CD4-positive, alpha-beta T cell (primary cell): ENCODE measurements around the gene GABRA4. TPM values are rescaled to one million over a fixed set of nuclear protein-coding genes. Genes with fewer than 3 reads are reported as not detected.

Source experiments
- ATAC-seq: fragments of 200-7000 bp; cut with Tn5 transposase; one replicate; pipeline ENCODE4 v1.10.0; 2022; ENCODE audit warnings: mild to moderate bottlenecking; ENCODE audit not compliant: poor library complexity
- CTCF ChIA-PET: fragments of 350-600 bp; sonication (Branson Sonifier 250); formaldehyde crosslinking; loops from one replicate; lab custom pipeline; 2021; ENCODE audit warnings: antibody characterized with exemption, inconsistent platforms; lab: Charles Lee
- POLR2A ChIA-PET: fragments of 350-600 bp; sonication (Branson Sonifier 250); formaldehyde crosslinking; loops from one replicate; lab custom pipeline; 2021; ENCODE audit warnings: antibody characterized with exemption, inconsistent platforms; lab: Charles Lee
- DNase-seq, 14 experiments: peaks; one replicate each; pipeline ENCODE4 v3.0.0-alpha.2; 2013 to 2020; ENCODE audit warnings: mixed read lengths in 2 of 14
- H3K27ac ChIP-seq, 2 donors: one replicate each; pipeline versions ENCODE4 v1.5.1 to v1.7.0; 2013; ENCODE audit warnings: low read length in 2 of 2, low read depth in 1 of 2, mild to moderate bottlenecking in 1 of 2
- H3K27me3 ChIP-seq, 2 experiments: 1 replicate in 1 of 2; 2 replicates in 1 of 2; pipeline versions ENCODE4 v1.6.1 to v1.7.0; 2013; ENCODE audit warnings: low read length in 2 of 2, control low read depth in 1 of 2, mild to moderate bottlenecking in 1 of 2, moderate library complexity in 1 of 2; ENCODE audit not compliant: insufficient read depth in 2 of 2, control insufficient read depth in 1 of 2
- H3K36me3 ChIP-seq: one replicate; pipeline ENCODE4 v1.6.1; 2013; ENCODE audit warnings: low read length, control low read depth; ENCODE audit not compliant: insufficient read depth
- H3K4me1 ChIP-seq: one replicate; pipeline ENCODE4 v1.6.1; 2013; ENCODE audit warnings: low read length, control low read depth; ENCODE audit not compliant: insufficient read depth
- H3K4me3 ChIP-seq: one replicate; pipeline ENCODE4 v1.5.1; 2013; ENCODE audit warnings: mild to moderate bottlenecking, low read length, moderate library complexity
- H3K9me3 ChIP-seq, 2 experiments: 1 replicate in 1 of 2; 2 replicates in 1 of 2; pipeline versions ENCODE4 v1.6.1 to v1.7.0; 2013; ENCODE audit warnings: low read length in 2 of 2, mild to moderate bottlenecking in 2 of 2, control low read depth in 1 of 2, moderate library complexity in 1 of 2; ENCODE audit not compliant: control insufficient read depth in 1 of 2, insufficient read depth in 1 of 2
- H3K27ac Mint-ChIP-seq: one replicate; pipeline ENCODE4 v1.8.0; 2020; ENCODE audit warnings: mixed read lengths
- H3K27me3 Mint-ChIP-seq: one replicate; pipeline ENCODE4 v1.8.0; 2021; ENCODE audit warnings: mixed read lengths
- H3K36me3 Mint-ChIP-seq: one replicate; pipeline ENCODE4 v1.8.0; 2021; ENCODE audit warnings: low read depth, mixed read lengths
- H3K4me1 Mint-ChIP-seq: one replicate; pipeline ENCODE4 v1.8.0; 2021; ENCODE audit warnings: low read depth, mixed read lengths
- H3K4me3 Mint-ChIP-seq: one replicate; pipeline ENCODE4 v1.8.0; 2020; ENCODE audit warnings: mild to moderate bottlenecking, mixed read lengths
- H3K9me3 Mint-ChIP-seq: one replicate; pipeline ENCODE4 v1.8.0; 2020; ENCODE audit warnings: mixed read lengths
- intact Hi-C, 2 experiments: fragments of 100-400 bp; cut with DNase I in 1 of 2; cut with micrococcal nuclease in 1 of 2; formaldehyde crosslinking; loops; one replicate each; pipeline versions ENCODE4 v1.15.1 to v1.9.0; 2023 to 2025; cut with DNase I, micrococcal nuclease
- total RNA-seq, 174 experiments: library from RNA in 2 of 174; stranded (reverse) in 2 of 174; gene quantifications; one replicate each; pipeline ENCODE4 v1.2.3 and lab custom pipeline; 2021 to 2026
- TF ChIP-seq, protein P1 (sequence below): fragments of 200-600 bp; IDR thresholded peaks from one replicate; pipeline ENCODE4 v1.8.0; 2022; ENCODE audit warnings: antibody characterized with exemption, mild to moderate bottlenecking

Gene GABRA4
- total RNA-seq, 2 experiments from 2014 or later, result not detected

DNA sequence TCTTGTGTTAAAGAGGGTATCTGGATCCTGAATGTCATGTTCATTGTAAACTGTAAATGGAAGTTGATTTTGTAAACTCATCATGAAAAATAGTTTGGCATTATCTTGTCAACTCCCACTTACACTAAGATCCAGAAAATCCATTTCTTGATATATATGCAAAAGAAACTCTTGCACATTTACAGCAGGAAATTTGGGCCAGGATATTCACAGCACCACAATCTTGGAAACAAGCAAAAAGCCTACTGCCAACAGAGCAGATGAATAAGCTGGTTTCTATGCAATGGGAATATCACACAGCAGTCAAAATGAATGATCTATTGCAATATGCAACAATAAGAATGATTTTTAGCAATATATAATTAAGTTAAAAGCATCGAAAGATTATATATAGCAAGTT is 8.6 kb downstream of the GABRA4 start:
- Histone ChIP-seq H3K4me1 (no peaks in the 10 kb centered on the region), H3K36me3 (no peaks in the 10 kb centered on the region), H3K9me3 (no peaks in the 10 kb centered on the region), H3K27ac (no peak overlapping the region), H3K27me3 (no peaks in the 10 kb centered on the region), H3K4me3 (no peak overlapping the region)
- CTCF ChIA-PET, result no interaction called here
- no peak for DNase-seq
- ATAC-seq, result no peak
- intact Hi-C loops, result no loop called here
- TF ChIP-seq, protein P1, sequence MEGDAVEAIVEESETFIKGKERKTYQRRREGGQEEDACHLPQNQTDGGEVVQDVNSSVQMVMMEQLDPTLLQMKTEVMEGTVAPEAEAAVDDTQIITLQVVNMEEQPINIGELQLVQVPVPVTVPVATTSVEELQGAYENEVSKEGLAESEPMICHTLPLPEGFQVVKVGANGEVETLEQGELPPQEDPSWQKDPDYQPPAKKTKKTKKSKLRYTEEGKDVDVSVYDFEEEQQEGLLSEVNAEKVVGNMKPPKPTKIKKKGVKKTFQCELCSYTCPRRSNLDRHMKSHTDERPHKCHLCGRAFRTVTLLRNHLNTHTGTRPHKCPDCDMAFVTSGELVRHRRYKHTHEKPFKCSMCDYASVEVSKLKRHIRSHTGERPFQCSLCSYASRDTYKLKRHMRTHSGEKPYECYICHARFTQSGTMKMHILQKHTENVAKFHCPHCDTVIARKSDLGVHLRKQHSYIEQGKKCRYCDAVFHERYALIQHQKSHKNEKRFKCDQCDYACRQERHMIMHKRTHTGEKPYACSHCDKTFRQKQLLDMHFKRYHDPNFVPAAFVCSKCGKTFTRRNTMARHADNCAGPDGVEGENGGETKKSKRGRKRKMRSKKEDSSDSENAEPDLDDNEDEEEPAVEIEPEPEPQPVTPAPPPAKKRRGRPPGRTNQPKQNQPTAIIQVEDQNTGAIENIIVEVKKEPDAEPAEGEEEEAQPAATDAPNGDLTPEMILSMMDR, result no peak
- H3K4me3 Mint-ChIP-seq, result no peak overlapping the region
- no peak overlapping the region for H3K27ac Mint-ChIP-seq
- H3K36me3 Mint-ChIP-seq, result no peaks in the 10 kb centered on the region
- H3K27me3 Mint-ChIP-seq, result peaks cover 2% of the 10 kb centered on the region
- H3K9me3 Mint-ChIP-seq, result no peaks in the 10 kb centered on the region
- H3K4me1 Mint-ChIP-seq, result no peaks in the 10 kb centered on the region
- POLR2A ChIA-PET, result no interaction called here

DNA sequence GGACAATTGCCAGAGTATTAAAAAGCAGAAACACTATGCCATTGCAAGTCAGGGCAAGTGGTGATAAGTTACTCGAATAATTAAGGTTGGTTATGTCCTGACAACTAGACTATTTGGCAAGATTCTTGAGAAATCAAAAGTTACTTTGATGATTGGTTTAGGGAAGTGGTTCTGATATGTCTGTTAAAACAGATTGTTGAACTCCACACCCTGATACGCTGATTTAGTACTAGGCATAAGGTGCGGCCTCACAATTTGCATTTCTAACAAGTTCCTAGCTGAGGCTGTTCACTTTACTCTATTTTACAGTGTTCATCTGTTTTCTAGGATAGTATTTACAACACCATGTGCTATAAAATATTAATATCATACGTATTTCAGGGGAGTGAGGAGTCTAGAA is 12.5 kb downstream of the GABRA4 start:
- ATAC-seq (no peak), DNase-seq (no peak)
- intact Hi-C loops, result no loop called here
- TF ChIP-seq, protein P1, result no peak
- no peak overlapping the region for H3K27ac Mint-ChIP-seq
- no peaks in the 10 kb centered on the region for H3K36me3 Mint-ChIP-seq
- H3K27ac ChIP-seq, result no peak overlapping the region
- no peak overlapping the region for H3K4me3 ChIP-seq
- H3K27me3 ChIP-seq, result no peaks in the 10 kb centered on the region
- ChIA-PET POLR2A (no interaction called here), CTCF (interaction anchor here (0.7 to 1.6 kb wide), 2 partner anchors 10 to 14 kb away, joined by 3 to 4 read pairs; no protein-coding TSS in a partner anchor)
- no peaks in the 10 kb centered on the region for H3K9me3 ChIP-seq
- H3K9me3 Mint-ChIP-seq, result no peaks in the 10 kb centered on the region
- H3K4me1 ChIP-seq, result no peaks in the 10 kb centered on the region
- H3K36me3 ChIP-seq, result no peaks in the 10 kb centered on the region
- H3K27me3 Mint-ChIP-seq, result peaks cover 15% of the 10 kb centered on the region
- no peaks in the 10 kb centered on the region for H3K4me1 Mint-ChIP-seq
- H3K4me3 Mint-ChIP-seq, result no peak overlapping the region

DNA sequence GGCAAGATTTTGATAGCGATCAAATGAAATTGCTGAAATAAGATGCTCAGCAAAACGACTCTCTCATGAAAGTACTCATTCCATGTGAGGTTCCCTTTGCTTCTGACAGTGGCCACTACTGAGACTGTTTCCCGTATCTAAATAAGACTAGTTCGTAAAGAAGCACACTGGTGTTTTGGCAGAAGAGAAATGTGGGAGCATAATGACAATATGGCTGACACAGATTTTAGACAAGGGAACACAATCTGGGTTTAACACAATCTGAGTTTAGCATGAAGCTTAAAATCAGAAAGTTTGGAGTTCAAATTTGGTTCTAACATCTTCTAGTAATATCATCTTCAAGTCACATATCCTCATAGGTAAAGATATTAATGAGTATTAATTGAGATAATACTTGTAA is 13.7 kb downstream of the GABRA4 start:
- Histone ChIP-seq H3K27me3 (peaks cover 0 to 1% of the 10 kb centered on the region in 2 experiments), H3K9me3 (no peaks in the 10 kb centered on the region), H3K4me3 (no peak overlapping the region), H3K4me1 (no peaks in the 10 kb centered on the region), H3K36me3 (no peaks in the 10 kb centered on the region), H3K27ac (no peak overlapping the region)
- ATAC-seq (no peak), DNase-seq (no peak)
- intact Hi-C loops, result no loop called here
- H3K27me3 Mint-ChIP-seq, result peaks cover 16% of the 10 kb centered on the region
- ChIA-PET CTCF (interaction anchor here (1.6 kb wide), 1 partner anchor 9 kb away, joined by 4 read pairs; no protein-coding TSS in a partner anchor), POLR2A (no interaction called here)
- H3K27ac Mint-ChIP-seq, result no peak overlapping the region
- no peaks in the 10 kb centered on the region for H3K9me3 Mint-ChIP-seq
- no peaks in the 10 kb centered on the region for H3K4me1 Mint-ChIP-seq
- no peak overlapping the region for H3K4me3 Mint-ChIP-seq
- H3K36me3 Mint-ChIP-seq, result no peaks in the 10 kb centered on the region
- TF ChIP-seq, protein P1, result no peak
